D721Med (cell line): Measurements from ENCODE around the gene TFDP1.

Experiments used
- DNase-seq: peaks from one replicate; pipeline ENCODE4 v3.0.0; 2011; ENCODE audit warnings: low spot score; ENCODE audit not compliant: insufficient read length
- FAIRE-seq: peaks from 2 replicates; lab custom pipeline; 2011; peaks lifted over from hg19 to GRCh38; lab: Jason Lieb, UNC
- TF ChIP-seq, protein P1 (sequence below): IDR thresholded peaks from 2 replicates; pipeline ENCODE4 v1.5.1; 2012; ENCODE audit warnings: mild to moderate bottlenecking, control low read depth; ENCODE audit not compliant: insufficient read depth; ENCODE audit errors: missing control alignments

Gene TFDP1

DNA sequence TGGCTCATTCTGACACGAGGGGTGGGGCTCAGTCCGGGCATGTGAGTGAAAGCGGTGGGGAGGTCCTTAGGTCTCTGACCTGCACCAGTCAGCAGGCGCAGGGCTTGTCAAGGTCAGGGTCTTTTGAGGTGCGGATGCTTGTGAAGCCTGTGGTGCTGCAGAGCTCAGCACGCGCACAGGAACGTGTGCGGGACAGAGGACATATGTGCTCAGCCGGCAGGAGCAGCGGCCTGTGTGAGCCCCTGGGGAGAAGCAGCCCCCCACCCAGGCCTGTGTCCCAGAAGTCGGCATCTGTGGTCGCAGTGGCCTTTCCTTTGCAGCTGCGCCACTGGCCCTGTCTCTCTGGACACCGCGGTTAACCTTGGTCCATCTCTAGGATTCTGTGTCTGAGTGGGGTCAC is 42.6 kb downstream of the TFDP1 start:
- TF ChIP-seq, protein P1, sequence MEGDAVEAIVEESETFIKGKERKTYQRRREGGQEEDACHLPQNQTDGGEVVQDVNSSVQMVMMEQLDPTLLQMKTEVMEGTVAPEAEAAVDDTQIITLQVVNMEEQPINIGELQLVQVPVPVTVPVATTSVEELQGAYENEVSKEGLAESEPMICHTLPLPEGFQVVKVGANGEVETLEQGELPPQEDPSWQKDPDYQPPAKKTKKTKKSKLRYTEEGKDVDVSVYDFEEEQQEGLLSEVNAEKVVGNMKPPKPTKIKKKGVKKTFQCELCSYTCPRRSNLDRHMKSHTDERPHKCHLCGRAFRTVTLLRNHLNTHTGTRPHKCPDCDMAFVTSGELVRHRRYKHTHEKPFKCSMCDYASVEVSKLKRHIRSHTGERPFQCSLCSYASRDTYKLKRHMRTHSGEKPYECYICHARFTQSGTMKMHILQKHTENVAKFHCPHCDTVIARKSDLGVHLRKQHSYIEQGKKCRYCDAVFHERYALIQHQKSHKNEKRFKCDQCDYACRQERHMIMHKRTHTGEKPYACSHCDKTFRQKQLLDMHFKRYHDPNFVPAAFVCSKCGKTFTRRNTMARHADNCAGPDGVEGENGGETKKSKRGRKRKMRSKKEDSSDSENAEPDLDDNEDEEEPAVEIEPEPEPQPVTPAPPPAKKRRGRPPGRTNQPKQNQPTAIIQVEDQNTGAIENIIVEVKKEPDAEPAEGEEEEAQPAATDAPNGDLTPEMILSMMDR = no peak
- no peak for FAIRE-seq
- DNase-seq = no peak

DNA sequence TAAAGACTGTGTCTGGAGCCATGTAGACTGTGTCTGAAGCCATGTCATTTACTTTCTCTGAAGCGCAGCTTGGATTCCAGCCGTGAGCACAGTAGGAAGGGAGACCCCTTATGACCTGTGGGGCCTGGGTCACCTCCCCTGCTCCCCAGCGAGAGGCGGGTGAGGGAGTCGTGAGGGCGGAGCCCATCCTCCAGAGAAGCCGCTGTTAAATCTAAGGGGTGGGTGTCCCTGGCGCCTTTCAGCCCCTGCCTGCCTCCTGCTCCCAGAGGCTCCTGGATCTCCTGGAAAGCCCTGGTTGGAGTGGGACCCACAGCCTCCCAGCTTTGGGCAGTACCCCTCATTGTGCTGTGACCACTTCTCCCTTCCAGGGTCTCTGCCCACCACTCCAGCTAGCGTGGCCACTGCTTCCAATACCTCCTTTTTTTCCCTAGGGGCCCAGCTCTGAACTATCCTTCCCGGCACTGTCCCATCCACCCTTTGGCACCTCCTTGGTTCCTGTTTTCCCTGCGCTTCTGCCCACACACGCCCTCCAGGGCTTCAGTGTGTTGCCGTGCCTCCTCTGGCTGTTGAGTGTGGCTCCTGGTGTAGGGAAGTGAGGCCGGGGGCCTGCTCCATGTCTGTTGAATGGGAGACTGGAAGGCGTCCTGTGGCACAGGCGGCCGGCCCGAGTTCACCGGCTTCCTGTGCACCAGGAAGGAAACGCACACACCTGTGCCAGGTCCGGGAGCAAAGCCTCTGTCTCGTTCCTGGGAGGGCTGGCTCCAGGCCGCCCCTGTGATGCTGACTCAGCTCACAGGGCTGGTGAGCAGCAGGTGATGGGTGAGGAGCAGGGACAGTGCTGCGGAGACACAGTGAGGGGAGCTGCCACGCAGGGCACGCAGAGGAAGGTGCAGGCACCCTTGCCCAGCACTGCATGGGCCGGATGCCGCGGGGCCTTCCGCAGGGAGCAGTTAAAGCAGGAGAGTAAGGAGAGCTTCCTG is 44.0 kb downstream of the TFDP1 start:
- no peak for DNase-seq
- no peak for FAIRE-seq
- TF ChIP-seq, protein P1 = no peak

DNA sequence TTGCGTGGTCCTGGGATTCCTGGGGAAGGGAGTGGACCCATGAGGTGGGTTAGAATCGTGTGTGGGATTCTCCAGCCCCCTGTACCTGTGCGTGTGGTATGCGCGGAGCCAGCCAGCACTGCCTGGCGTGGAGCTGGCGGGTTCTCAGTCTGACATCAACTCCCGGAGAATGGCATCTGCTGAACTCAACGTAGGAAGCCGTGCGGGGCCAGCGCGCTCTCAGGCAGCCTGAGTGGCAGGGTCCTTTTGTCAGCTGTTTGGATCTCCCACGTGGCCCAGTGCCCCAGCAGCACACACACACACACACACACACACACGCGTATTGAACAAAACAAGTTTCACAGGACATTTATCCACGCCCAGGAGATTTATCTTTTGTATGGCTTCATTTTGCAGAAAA is 45.3 kb downstream of the TFDP1 start:
- TF ChIP-seq, protein P1 = no peak
- DNase-seq = no peak
- FAIRE-seq = no peak

GRCh38 chr13:113630296-113630695 is 45.7 kb downstream of the TFDP1 start:
- no peak for DNase-seq
- TF ChIP-seq, protein P1 = no peak
- FAIRE-seq = no peak

DNA sequence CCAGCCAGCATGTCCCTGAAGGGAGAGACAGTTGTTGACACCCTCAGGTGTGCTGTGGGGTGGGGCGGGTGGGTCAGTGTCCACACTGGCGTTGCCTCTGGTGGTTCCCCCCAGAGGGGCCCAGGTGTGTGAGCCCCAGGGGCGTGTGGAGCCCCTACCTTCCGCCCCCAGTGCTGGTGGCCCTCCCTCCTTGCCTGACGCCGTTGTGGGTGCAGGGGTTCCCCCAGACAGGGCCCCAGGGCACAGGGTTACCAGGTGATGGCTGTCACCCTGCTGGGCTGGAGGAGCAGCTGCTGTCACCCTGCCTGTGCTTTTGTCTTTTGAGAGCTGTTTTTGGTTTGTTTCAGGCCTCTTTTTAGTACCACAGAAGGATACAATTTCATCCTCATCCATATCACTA is 46.3 kb downstream of the TFDP1 start:
- FAIRE-seq (no peak), DNase-seq (no peak)
- TF ChIP-seq, protein P1 = no peak

GRCh38 chr13:113631341-113632095 is 47.0 kb downstream of the TFDP1 start:
- TF ChIP-seq, protein P1 = no peak
- FAIRE-seq (no peak), DNase-seq (no peak)
